ENCODE results near the gene PRKCE. TPM values are rescaled to one million over a fixed set of nuclear protein-coding genes. Genes with fewer than 3 reads are reported as not detected.

The PRKCE gene
- total and polyA plus RNA-seq, 2 experiments from 2014 or later = 0.94 to 1.2 TPM

GRCh38 chr2:45768208-45768607, 116.7 kb downstream of the PRKCE start (continued):
- TF ChIP-seq ETS1 (IDR thresholded peaks at IDR 0.05) (no peak), CREB1 (CRISPR knock-in tag; IDR thresholded peaks at IDR 0.05; ENCODE audit: low read depth) (no peak)

- Histone ChIP-seq H3K27ac (ENCODE audit: low read depth) (no peak overlapping the region), H3K4me2 (no peak overlapping the region), H3K27me3 (ENCODE audit: insufficient read depth) (no peaks in the 10 kb centered on the region), H3K4me3 (no peak overlapping the region), H3K79me2 (replicated peaks; ENCODE audit: insufficient read depth) (no peaks in the 10 kb centered on the region), H2AFZ (no peak overlapping the region), H3K4me1 (ENCODE audit: insufficient read depth) (no peaks in the 10 kb centered on the region), H3K9me2 (ENCODE audit: insufficient read depth) (peaks cover 19% of the 10 kb centered on the region), H3K36me3 (ENCODE audit: insufficient read depth) (no peaks in the 10 kb centered on the region), H4K20me1 (replicated peaks; ENCODE audit: insufficient read depth) (no peaks in the 10 kb centered on the region), H3F3A (replicated peaks; ENCODE audit: low read depth) (no peaks in the 10 kb centered on the region)
- no peak overlapping the region for H3K4me3 Mint-ChIP-seq
- no peaks in the 10 kb centered on the region for H3K36me3 Mint-ChIP-seq (ENCODE audit: low read depth)
- H3K27me3 Mint-ChIP-seq (ENCODE audit: insufficient read depth, low read depth, poor library complexity) = no peaks in the 10 kb centered on the region
- no peak for TF ChIP-seq CREB1 (CRISPR knock-in tag; IDR thresholded peaks at IDR 0.05; ENCODE audit: low read depth)
- TF ChIP-seq, protein P1, sequence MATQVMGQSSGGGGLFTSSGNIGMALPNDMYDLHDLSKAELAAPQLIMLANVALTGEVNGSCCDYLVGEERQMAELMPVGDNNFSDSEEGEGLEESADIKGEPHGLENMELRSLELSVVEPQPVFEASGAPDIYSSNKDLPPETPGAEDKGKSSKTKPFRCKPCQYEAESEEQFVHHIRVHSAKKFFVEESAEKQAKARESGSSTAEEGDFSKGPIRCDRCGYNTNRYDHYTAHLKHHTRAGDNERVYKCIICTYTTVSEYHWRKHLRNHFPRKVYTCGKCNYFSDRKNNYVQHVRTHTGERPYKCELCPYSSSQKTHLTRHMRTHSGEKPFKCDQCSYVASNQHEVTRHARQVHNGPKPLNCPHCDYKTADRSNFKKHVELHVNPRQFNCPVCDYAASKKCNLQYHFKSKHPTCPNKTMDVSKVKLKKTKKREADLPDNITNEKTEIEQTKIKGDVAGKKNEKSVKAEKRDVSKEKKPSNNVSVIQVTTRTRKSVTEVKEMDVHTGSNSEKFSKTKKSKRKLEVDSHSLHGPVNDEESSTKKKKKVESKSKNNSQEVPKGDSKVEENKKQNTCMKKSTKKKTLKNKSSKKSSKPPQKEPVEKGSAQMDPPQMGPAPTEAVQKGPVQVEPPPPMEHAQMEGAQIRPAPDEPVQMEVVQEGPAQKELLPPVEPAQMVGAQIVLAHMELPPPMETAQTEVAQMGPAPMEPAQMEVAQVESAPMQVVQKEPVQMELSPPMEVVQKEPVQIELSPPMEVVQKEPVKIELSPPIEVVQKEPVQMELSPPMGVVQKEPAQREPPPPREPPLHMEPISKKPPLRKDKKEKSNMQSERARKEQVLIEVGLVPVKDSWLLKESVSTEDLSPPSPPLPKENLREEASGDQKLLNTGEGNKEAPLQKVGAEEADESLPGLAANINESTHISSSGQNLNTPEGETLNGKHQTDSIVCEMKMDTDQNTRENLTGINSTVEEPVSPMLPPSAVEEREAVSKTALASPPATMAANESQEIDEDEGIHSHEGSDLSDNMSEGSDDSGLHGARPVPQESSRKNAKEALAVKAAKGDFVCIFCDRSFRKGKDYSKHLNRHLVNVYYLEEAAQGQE (IDR thresholded peaks at IDR 0.05; ENCODE audit: unreplicated experiment) = no peak
- no peak for TF ChIP-seq POLR2AphosphoS5 (IDR thresholded peaks at IDR 0.05; ENCODE audit: low read depth)
- no peak for TF ChIP-seq EZH2 (IDR thresholded peaks at IDR 0.05; ENCODE audit: low read depth, unreplicated experiment)
- TF ChIP-seq EZH2phosphoT487 (IDR thresholded peaks at IDR 0.05; ENCODE audit: unreplicated experiment) = no peak
- TF ChIP-seq STAT1 (IDR thresholded peaks at IDR 0.05; ENCODE audit: unreplicated experiment) = no peak
- TF ChIP-seq, protein P2, sequence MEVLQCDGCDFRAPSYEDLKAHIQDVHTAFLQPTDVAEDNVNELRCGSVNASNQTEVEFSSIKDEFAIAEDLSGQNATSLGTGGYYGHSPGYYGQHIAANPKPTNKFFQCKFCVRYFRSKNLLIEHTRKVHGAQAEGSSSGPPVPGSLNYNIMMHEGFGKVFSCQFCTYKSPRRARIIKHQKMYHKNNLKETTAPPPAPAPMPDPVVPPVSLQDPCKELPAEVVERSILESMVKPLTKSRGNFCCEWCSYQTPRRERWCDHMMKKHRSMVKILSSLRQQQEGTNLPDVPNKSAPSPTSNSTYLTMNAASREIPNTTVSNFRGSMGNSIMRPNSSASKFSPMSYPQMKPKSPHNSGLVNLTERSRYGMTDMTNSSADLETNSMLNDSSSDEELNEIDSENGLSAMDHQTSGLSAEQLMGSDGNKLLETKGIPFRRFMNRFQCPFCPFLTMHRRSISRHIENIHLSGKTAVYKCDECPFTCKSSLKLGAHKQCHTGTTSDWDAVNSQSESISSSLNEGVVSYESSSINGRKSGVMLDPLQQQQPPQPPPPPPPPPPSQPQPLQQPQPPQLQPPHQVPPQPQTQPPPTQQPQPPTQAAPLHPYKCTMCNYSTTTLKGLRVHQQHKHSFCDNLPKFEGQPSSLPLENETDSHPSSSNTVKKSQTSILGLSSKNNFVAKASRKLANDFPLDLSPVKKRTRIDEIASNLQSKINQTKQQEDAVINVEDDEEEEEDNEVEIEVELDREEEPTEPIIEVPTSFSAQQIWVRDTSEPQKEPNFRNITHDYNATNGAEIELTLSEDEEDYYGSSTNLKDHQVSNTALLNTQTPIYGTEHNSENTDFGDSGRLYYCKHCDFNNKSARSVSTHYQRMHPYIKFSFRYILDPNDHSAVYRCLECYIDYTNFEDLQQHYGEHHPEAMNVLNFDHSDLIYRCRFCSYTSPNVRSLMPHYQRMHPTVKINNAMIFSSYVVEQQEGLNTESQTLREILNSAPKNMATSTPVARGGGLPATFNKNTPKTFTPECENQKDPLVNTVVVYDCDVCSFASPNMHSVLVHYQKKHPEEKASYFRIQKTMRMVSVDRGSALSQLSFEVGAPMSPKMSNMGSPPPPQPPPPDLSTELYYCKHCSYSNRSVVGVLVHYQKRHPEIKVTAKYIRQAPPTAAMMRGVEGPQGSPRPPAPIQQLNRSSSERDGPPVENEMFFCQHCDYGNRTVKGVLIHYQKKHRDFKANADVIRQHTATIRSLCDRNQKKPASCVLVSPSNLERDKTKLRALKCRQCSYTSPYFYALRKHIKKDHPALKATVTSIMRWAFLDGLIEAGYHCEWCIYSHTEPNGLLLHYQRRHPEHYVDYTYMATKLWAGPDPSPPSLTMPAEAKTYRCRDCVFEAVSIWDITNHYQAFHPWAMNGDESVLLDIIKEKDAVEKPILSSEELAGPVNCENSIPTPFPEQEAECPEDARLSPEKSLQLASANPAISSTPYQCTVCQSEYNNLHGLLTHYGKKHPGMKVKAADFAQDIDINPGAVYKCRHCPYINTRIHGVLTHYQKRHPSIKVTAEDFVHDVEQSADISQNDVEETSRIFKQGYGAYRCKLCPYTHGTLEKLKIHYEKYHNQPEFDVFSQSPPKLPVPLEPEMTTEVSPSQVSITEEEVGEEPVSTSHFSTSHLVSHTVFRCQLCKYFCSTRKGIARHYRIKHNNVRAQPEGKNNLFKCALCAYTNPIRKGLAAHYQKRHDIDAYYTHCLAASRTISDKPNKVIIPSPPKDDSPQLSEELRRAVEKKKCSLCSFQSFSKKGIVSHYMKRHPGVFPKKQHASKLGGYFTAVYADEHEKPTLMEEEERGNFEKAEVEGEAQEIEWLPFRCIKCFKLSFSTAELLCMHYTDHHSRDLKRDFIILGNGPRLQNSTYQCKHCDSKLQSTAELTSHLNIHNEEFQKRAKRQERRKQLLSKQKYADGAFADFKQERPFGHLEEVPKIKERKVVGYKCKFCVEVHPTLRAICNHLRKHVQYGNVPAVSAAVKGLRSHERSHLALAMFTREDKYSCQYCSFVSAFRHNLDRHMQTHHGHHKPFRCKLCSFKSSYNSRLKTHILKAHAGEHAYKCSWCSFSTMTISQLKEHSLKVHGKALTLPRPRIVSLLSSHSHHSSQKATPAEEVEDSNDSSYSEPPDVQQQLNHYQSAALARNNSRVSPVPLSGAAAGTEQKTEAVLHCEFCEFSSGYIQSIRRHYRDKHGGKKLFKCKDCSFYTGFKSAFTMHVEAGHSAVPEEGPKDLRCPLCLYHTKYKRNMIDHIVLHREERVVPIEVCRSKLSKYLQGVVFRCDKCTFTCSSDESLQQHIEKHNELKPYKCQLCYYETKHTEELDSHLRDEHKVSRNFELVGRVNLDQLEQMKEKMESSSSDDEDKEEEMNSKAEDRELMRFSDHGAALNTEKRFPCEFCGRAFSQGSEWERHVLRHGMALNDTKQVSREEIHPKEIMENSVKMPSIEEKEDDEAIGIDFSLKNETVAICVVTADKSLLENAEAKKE (CRISPR knock-in tag; IDR thresholded peaks at IDR 0.05) = no peak
- no peak for DNase-seq (ENCODE audit: low spot score)
- no peak overlapping the region for H3K27ac Mint-ChIP-seq
- no peaks in the 10 kb centered on the region; the same call in 2 of the 3 replicates for H3K9me3 Mint-ChIP-seq
- no peak for ATAC-seq
- H3K4me1 Mint-ChIP-seq = peaks cover 6% of the 10 kb centered on the region
These were observed 117.6 kb downstream of the PRKCE start for GRCh38 chr2:45769056-45769455.
